ENCODE data around the gene TIMM44. TPM values are rescaled to one million over a fixed set of nuclear protein-coding genes. Genes with fewer than 3 reads are reported as not detected.
A peak's percentile ranks its signal among the peaks of the same experiment; 100 is the strongest.
"Not testable (repeated sequence)": the region's sequence is repeated elsewhere in the genome, so short reads cannot be mapped to it uniquely, and the experiment has no call there.

The TIMM44 gene
- total RNA-seq, 4 donors from 2014 or later, result 65.7 to 108 (median 86.4) TPM

DNA sequence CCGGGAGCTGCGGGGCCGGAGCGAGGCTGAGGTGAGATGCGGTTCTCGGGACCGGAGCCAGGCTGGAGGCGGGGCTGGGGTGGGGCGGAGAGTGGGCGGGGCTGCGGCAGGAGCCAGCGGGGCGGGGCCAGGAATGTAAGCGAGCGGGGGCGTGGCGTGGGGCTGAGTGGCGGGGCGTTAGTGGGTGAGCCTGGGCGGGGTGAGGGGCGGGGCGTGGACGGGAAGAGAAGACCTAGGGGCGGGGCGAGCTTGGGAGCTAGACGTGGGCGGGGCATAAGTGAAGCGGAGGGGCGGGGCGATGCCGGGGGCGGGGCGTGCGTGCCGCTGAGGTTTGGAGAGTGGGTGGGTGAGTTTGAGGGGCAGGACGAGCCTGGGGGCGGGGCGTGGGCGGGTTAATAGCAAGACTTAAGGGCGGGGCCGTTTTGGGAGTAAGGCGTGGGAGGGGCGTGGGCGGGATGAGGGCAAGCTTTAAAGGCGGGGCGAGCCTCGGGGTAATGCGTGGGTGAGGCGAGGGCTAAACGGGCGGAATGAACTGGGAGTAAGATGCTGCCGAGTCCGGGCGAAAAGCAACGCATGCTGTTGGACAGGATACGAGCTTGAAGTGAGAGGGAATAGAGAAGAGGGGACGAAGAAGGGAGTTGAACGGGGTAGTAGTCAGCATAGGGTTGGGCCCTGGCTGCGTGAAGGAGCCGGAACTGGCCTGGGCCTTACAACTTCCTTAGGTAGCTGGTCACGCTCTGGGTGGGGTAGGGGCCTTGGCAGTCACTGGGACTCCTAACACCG lies 22.8 kb downstream of the TIMM44 start:
- TF ChIP-seq EP300 (IDR thresholded peaks at IDR 0.05) (no peak), POLR2AphosphoS5 (IDR thresholded peaks at IDR 0.05) (peak; percentile 74), POLR2A (IDR thresholded peaks at IDR 0.05) (peak; percentile 28 to 59)
- TF ChIP-seq, protein P1, sequence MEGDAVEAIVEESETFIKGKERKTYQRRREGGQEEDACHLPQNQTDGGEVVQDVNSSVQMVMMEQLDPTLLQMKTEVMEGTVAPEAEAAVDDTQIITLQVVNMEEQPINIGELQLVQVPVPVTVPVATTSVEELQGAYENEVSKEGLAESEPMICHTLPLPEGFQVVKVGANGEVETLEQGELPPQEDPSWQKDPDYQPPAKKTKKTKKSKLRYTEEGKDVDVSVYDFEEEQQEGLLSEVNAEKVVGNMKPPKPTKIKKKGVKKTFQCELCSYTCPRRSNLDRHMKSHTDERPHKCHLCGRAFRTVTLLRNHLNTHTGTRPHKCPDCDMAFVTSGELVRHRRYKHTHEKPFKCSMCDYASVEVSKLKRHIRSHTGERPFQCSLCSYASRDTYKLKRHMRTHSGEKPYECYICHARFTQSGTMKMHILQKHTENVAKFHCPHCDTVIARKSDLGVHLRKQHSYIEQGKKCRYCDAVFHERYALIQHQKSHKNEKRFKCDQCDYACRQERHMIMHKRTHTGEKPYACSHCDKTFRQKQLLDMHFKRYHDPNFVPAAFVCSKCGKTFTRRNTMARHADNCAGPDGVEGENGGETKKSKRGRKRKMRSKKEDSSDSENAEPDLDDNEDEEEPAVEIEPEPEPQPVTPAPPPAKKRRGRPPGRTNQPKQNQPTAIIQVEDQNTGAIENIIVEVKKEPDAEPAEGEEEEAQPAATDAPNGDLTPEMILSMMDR (IDR thresholded peaks at IDR 0.05), result no peak
- no peaks in the 10 kb centered on the region for H3K9me3 ChIP-seq
- H3K36me3 ChIP-seq, result peaks cover 0 to 19% of the 10 kb centered on the region in 2 donors
- H3K4me1 ChIP-seq, result peaks cover 0 to 93% (median 58%) of the 10 kb centered on the region in 3 donors
- peaks cover 33% of the 10 kb centered on the region for H3K27me3 ChIP-seq
- peak overlapping the region; percentile 66 to 97 (median 94) for H3K27ac ChIP-seq
- H3K4me3 ChIP-seq, result peak overlapping the region; percentile 57 to 64
- ATAC-seq, result peak; percentile 77
- WGBS, 2 donors (ENCODE audit: low coverage in 1 of 2), result 0% methylated on average over 16 to 19 of the region's 62 CpGs

DNA sequence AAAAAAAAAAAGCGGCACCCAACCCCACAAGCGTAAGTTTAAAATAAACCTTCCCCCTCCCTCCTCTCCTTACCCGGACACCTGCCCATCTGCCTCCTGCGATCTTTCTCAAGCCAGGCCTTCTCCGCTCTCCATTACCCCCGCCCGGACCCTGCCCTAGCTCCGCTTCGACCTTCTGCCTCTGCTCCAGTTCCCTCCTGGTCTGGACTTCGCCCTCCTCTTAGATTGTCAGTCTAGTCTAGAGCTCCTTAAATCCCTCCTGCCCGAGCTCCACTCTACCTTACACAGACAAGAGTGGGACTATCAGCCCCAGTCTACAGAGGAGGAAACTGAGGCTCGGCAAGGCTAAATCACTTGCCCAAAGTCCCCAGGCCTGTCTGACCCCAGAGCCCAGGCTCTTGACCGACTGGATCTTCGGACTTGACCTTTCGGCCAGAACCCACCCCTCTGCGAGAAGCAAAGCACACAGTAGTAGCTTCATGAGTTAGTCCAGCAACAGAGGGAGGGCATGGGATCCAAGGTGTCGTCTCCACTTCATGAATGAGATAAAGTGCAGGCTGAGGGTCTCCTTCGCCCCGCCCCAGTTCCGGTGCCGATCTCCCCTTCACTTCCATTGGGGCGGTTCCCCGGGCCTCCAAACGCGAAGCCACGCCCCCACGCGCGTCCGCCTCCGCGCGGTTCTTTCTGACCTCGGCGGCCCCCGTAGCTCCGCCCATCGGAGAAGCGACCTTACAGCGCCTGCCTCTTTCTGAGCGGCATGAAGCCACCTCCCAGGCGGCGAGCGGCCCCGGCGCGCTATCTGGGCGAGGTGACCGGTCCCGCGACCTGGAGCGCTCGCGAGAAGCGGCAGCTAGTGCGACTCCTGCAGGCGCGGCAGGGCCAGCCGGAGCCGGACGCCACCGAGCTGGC lies 23.6 kb downstream of the TIMM44 start, which contains the start of gene SNAPC2:
TSS of gene SNAPC2 (plus strand) at position 729 of the 909 bp plus-strand sequence. CDS start at position 758, 29 bp downstream.
- H3K36me3 ChIP-seq, result peaks cover 0 to 19% of the 10 kb centered on the region in 2 donors
- WGBS, 2 donors (ENCODE audit: low coverage in 1 of 2), result 24 to 42% methylated on average over 16 of the region's 62 CpGs
- peaks cover 0 to 87% (median 52%) of the 10 kb centered on the region in 3 donors for H3K4me1 ChIP-seq

GRCh38 chr19:7918615-7919421 lies 24.6 kb downstream of the TIMM44 start:
- H3K27me3 ChIP-seq, result peaks cover 50% of the 10 kb centered on the region
- peaks cover 0 to 77% (median 45%) of the 10 kb centered on the region in 3 donors for H3K4me1 ChIP-seq
- H3K27ac ChIP-seq, result peak overlapping the region in 3 of 4 donors; percentile 94 to 97 (median 94)
- H3K9me3 ChIP-seq, result no peaks in the 10 kb centered on the region
- peak overlapping the region in 1 of 2 donors; percentile 64 for H3K4me3 ChIP-seq
- no peak for ATAC-seq
- TF ChIP-seq, protein P1 (IDR thresholded peaks at IDR 0.05), result no peak
- TF ChIP-seq POLR2AphosphoS5 (IDR thresholded peaks at IDR 0.05), result no peak
- no peak for TF ChIP-seq POLR2A (IDR thresholded peaks at IDR 0.05)
- TF ChIP-seq EP300 (IDR thresholded peaks at IDR 0.05), result no peak
- 57 to 61% methylated on average over 2 to 8 of the region's 42 CpGs for WGBS, 2 donors (ENCODE audit: low coverage in 1 of 2)
- peaks cover 0 to 20% of the 10 kb centered on the region in 2 donors for H3K36me3 ChIP-seq

More for the DNA sequence above, 23.6 kb downstream of the TIMM44 start, which contains the start of gene SNAPC2:
- H3K9me3 ChIP-seq, result no peaks in the 10 kb centered on the region
- H3K27me3 ChIP-seq, result peaks cover 42% of the 10 kb centered on the region
- TF ChIP-seq, protein P1 (IDR thresholded peaks at IDR 0.05), result peak in 1 of 4 experiments; percentile 27
- TF ChIP-seq EP300 (IDR thresholded peaks at IDR 0.05) (no peak), POLR2A (IDR thresholded peaks at IDR 0.05) (peak; percentile 37 to 51), POLR2AphosphoS5 (IDR thresholded peaks at IDR 0.05) (peak; percentile 92)
- H3K27ac ChIP-seq, result peak within 1 kb of the TSS; percentile 66 to 97 (median 94)
- H3K4me3 ChIP-seq, result peak within 1 kb of the TSS; percentile 57 to 64
- ATAC-seq, result peak; percentile 78

DNA sequence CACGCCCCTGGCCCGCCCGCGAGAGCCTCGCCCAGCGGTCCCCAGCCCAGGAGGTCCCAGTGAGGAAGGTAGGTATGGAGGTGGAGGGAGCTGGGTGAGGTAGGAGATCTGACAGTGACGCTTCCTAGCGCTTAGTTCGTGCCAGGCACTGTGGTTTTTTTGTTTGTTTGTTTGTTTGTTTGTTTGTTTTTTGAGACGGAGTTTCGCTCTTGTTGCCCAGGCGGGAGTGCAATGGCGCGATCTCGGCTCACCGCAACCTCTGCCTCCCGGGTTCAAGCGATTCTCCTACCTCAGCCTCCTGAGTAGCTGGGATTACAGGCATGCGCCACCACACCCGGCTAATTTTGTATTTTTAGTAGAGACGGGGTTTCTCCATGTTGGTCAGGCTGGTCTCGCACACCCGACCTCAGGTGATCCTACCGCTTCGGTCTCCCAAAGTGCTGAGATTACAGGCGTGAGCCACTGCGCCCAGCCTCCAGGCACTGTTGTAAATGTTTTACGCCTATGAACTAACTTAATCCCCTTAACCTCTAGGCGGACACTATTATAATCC lies 25.3 kb downstream of the TIMM44 start:
- Histone ChIP-seq H3K27ac (peak overlapping the region in 3 of 4 donors; percentile 94 to 97 (median 94)), H3K36me3 (peaks cover 0 to 25% of the 10 kb centered on the region in 2 donors), H3K4me3 (peak overlapping the region in 1 of 2 donors; percentile 53), H3K27me3 (peaks cover 50% of the 10 kb centered on the region), H3K4me1 (peaks cover 0 to 70% (median 45%) of the 10 kb centered on the region in 3 donors)
- 32 to 40% methylated on average over 5 to 18 of the region's 29 CpGs for WGBS, 2 donors (ENCODE audit: low coverage in 1 of 2)
- not testable (repeated sequence) for ATAC-seq, H3K9me3 ChIP-seq

Measured in gastroesophageal sphincter (tissue), 4 donors.